RWPE1 (cell line): Measurements from ENCODE around the gene INPP5A.

Experiments used
- CTCF ChIA-PET: fragments of 350-600 bp; sonication (Branson Sonifier 250); formaldehyde crosslinking; extraction: SDS; loops from one replicate; lab custom pipeline; 2021; lab: Yijun Ruan, JAX
- POLR2A ChIA-PET: fragments of 400-600 bp; formaldehyde crosslinking; extraction: SDS; loops from one replicate; lab custom pipeline; 2020; ENCODE audit warnings: antibody characterized with exemption; ENCODE audit not compliant: low non-redundant PET; lab: Yijun Ruan, JAX
- DNase-seq: peaks from one replicate; pipeline ENCODE4 v3.0.0; 2012; ENCODE audit warnings: low spot score
- H3K27ac ChIP-seq: fragments of 450-650 bp; 2 replicates; pipeline ENCODE4 v1.5.1; 2017
- TF ChIP-seq, protein P1 (sequence below): fragments of 450-650 bp; conservative IDR thresholded peaks from 2 replicates; pipeline ENCODE4 v1.5.1; 2017; ENCODE audit warnings: low read depth, mild to moderate bottlenecking

Gene INPP5A

DNA sequence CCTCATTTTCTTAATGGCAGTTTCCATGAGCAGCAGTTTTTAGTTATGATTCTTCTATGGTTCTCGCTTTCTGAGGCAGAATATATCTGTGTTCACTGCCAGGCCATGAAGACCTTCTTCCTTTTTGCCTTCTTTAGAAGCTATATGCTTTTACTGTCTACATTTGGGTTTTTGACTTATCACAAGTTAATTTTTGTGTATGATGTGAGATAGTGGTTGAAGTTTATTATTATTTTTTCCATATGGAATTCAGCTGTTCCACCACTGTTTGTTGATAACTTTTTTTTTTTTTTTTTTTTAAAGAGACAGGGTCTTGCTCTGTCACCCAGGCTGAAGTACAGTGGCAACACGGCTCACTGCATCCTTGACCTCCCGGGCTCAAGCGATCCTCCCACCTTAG lies 44.5 kb downstream of the INPP5A start:
- ChIA-PET POLR2A (no interaction called here), CTCF (no interaction called here)
- TF ChIP-seq, protein P1, sequence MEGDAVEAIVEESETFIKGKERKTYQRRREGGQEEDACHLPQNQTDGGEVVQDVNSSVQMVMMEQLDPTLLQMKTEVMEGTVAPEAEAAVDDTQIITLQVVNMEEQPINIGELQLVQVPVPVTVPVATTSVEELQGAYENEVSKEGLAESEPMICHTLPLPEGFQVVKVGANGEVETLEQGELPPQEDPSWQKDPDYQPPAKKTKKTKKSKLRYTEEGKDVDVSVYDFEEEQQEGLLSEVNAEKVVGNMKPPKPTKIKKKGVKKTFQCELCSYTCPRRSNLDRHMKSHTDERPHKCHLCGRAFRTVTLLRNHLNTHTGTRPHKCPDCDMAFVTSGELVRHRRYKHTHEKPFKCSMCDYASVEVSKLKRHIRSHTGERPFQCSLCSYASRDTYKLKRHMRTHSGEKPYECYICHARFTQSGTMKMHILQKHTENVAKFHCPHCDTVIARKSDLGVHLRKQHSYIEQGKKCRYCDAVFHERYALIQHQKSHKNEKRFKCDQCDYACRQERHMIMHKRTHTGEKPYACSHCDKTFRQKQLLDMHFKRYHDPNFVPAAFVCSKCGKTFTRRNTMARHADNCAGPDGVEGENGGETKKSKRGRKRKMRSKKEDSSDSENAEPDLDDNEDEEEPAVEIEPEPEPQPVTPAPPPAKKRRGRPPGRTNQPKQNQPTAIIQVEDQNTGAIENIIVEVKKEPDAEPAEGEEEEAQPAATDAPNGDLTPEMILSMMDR, result no peak
- DNase-seq, result no peak
- no peak overlapping the region for H3K27ac ChIP-seq

DNA sequence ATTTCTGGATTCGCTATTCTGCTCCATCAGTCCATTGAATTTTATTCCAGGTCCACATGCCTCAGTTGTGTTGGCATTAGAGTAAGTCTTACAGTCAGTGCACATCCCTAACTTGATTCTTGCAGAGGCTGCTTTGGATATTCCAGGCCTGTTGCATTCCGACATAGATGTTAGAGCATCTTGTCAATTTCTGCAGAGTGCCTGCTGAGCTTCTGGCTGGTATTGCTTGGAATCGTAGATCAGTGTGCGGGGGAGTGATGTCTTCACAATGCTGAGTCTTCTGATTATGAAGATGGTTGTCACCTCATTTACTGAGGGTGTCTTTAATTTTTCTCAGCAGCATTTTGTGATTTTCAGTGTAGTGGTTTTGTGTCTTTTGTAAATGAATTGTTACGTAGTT lies 45.2 kb downstream of the INPP5A start:
- ChIA-PET POLR2A (no interaction called here), CTCF (no interaction called here)
- DNase-seq, result no peak
- TF ChIP-seq, protein P1, result no peak
- H3K27ac ChIP-seq, result no peak overlapping the region

DNA sequence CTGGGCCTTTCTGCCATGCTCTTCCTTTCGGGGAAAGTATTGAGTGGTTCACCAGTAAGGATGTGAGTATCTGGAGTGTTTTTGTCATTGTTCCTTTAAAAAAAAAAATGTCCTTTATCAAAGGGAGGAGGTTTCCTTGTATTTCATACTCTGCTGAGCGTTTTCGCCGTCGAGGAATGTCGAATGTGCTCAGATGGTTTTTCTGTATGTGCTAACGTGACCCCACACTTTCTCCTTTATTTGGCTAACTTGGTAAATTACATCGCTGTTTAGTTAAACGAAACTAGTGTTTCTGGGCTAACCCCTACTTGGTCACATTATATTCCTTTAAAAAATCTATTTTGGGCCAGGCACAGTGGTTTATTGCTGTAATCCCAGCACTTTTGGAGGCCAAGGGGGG lies 45.9 kb downstream of the INPP5A start:
- no peak overlapping the region for H3K27ac ChIP-seq
- ChIA-PET POLR2A (no interaction called here), CTCF (no interaction called here)
- TF ChIP-seq, protein P1, result no peak
- DNase-seq, result no peak

DNA sequence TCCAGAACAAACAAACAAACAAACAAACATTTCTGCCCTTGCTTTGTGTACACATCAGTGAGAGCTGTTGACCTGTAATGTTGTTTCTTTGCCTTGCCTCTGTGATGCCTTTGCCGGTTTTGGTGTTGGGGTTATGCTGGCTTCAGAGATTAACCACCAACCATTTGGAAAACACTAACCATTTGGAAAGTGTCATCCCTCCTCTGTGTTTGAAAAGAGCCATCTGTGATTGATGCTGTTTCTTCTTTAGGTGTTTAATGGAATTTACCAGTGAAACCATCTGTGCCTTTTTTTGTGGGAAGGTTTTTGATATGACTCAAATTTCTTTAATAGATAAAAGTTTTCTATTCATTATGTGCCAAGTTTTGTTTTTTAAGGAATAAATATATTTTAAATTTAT lies 46.5 kb downstream of the INPP5A start:
- H3K27ac ChIP-seq, result no peak overlapping the region
- ChIA-PET CTCF (no interaction called here), POLR2A (no interaction called here)
- TF ChIP-seq, protein P1, result no peak
- DNase-seq, result no peak

DNA sequence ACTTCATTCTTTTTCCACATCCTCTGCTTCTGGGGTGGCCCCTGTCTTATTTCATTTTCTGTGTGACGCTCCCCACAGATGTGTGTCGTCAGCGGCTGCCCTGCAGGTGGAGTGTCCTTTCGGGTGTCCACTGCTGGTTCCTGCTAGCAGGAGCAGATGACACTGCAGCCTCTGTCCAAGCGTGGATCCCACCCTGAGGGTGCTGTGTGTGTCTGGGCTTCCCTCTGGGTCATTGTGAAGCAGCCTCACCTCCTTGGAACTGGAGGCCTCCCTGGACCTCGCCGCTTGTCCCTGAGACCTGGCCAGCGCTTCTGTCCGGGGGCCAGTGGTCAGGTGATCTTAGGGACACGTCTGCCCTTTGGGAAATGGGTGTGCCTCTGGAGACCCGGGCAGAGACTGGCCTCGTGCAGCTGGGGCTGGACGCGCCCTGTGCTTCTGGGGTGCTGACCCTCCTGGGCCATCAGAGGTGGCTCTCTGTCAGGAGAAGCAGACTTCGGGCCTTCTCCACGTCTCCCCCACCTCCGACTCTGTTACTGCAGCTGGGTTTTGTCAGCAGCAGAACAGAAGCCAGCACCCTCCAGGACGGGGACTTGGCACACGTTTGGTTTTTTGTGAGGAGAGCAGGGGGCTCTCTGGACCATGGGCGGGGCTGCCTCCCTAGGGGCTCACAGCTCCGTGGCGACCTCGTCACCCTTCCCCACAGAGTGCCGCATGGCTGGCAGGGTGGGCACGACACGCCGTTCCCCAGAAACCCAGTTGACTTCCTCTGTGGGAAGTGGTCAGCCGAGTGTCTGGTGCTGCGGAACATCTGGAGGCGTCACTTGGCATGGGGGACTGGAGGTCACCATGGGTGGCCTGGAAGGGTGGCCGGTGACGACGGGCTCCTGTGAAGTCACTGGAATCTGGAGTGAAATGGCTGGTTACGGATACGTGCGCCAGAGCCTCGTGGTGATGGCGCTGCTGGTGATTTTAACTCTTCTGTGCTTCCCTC lies 48.4 kb downstream of the INPP5A start:
- POLR2A ChIA-PET, result no interaction called here
- TF ChIP-seq, protein P1, result no peak
- no peak for DNase-seq
- H3K27ac ChIP-seq, result no peak overlapping the region
- CTCF ChIA-PET, result interaction anchor here (0.5 to 0.6 kb wide), 2 partner anchors 126 to 217 kb away, joined by 3 read pairs; no protein-coding TSS in a partner anchor

DNA sequence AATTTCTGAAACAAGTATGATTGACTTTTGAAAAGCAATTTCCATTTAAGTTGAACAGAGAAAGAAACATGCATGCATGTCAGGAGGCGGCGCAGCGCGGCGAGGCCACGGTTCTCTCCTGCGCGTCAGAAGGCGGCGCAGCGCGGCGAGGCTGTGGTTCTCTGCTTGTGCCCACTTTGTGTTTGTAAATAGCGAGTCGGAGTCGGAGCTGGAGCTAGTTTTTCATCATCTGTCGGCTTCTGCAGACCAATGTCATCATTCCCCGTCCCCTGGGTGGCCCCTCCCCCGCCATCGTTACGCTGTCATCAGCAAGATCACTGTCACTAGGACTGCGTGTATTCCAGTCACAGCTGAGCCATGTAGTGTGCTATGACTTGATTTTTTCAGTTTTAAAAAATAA lies 49.2 kb downstream of the INPP5A start:
- CTCF ChIA-PET, result no interaction called here
- POLR2A ChIA-PET, result no interaction called here

More for the DNA sequence above, 49.2 kb downstream of the INPP5A start:
- DNase-seq, result no peak
- no peak overlapping the region for H3K27ac ChIP-seq
- TF ChIP-seq, protein P1, result no peak
